CD4-positive, alpha-beta T cell treated with Interleukin-12 subunit alpha and Interleukin-12 subunit beta, for 1 hour (primary cell): ENCODE data around the gene VSTM2L.
A peak's percentile ranks its signal among the peaks of the same experiment; 100 is the strongest.

ENCODE experiments used
- DNase-seq: peaks from one replicate; pipeline ENCODE4 v3.0.0-alpha.2; 2020

Gene VSTM2L

GRCh38 chr20:37971561-37972127 is 68.7 kb downstream of the VSTM2L start:
- no peak for DNase-seq

GRCh38 chr20:37972256-37973058 is 69.5 kb downstream of the VSTM2L start:
- DNase-seq, result no peak

- no peak for DNase-seq
Observed at GRCh38 chr20:37973059-37973910, 70.4 kb downstream of the VSTM2L start.

- DNase-seq, result no peak
Observed at GRCh38 chr20:37976887-37977286, 74.0 kb downstream of the VSTM2L start.

- no peak for DNase-seq
Observed at GRCh38 chr20:37977338-37977737, 74.4 kb downstream of the VSTM2L start.

GRCh38 chr20:37977786-37978185 is 74.9 kb downstream of the VSTM2L start:
- no peak for DNase-seq

GRCh38 chr20:37979021-37979985 is 76.4 kb downstream of the VSTM2L start:
- no peak for DNase-seq

- DNase-seq, result no peak
Observed at GRCh38 chr20:37980383-37980782, 77.5 kb downstream of the VSTM2L start.

- no peak for DNase-seq
Observed at GRCh38 chr20:37980876-37981275, 77.9 kb downstream of the VSTM2L start.

GRCh38 chr20:37981568-37981967 is 78.6 kb downstream of the VSTM2L start:
- no peak for DNase-seq

GRCh38 chr20:37983286-37983685 is 80.4 kb downstream of the VSTM2L start:
- DNase-seq, result no peak

GRCh38 chr20:37984018-37984785 is 81.3 kb downstream of the VSTM2L start:
- DNase-seq, result no peak

GRCh38 chr20:37986044-37986858 is 83.3 kb downstream of the VSTM2L start:
- DNase-seq, result no peak

GRCh38 chr20:37986873-37987601 is 84.1 kb downstream of the VSTM2L start:
- no peak for DNase-seq

GRCh38 chr20:37987602-37988290 is 84.8 kb downstream of the VSTM2L start:
- no peak for DNase-seq

GRCh38 chr20:37988306-37988954 is 85.5 kb downstream of the VSTM2L start:
- no peak for DNase-seq

- DNase-seq, result no peak
Observed at GRCh38 chr20:37989601-37990295, 86.8 kb downstream of the VSTM2L start.

GRCh38 chr20:37990571-37991151 is 87.7 kb downstream of the VSTM2L start:
- peak; percentile 45 for DNase-seq
